Endodermal cell (in vitro differentiated cells): ENCODE data around the gene CAT. TPM values are rescaled to one million over a fixed set of nuclear protein-coding genes. Genes with fewer than 3 reads are reported as not detected.

Experiments
- DNase-seq: peaks from one replicate; pipeline ENCODE4 v3.0.0-alpha.2; 2017
- H3K27ac ChIP-seq: 2 replicates; pipeline ENCODE4 v1.5.1; 2013; ENCODE audit warnings: mild to moderate bottlenecking, low read depth, low read length, moderate library complexity
- H3K27me3 ChIP-seq: 2 replicates; pipeline ENCODE4 v1.6.1; 2013; ENCODE audit warnings: mild to moderate bottlenecking, low read length, moderate library complexity; ENCODE audit not compliant: insufficient read depth, control insufficient read depth, poor library complexity, severe bottlenecking
- H3K36me3 ChIP-seq: 2 replicates; pipeline ENCODE4 v1.7.0; 2013; ENCODE audit warnings: mild to moderate bottlenecking, low read length, moderate library complexity; ENCODE audit not compliant: control insufficient read depth, insufficient read depth
- H3K4me1 ChIP-seq: one replicate; pipeline ENCODE4 v1.7.0; 2013; ENCODE audit warnings: low read length; ENCODE audit not compliant: control insufficient read depth, insufficient read depth
- H3K4me3 ChIP-seq: 2 replicates; pipeline ENCODE4 v1.5.1; 2013; ENCODE audit warnings: mild to moderate bottlenecking, low read length, moderate library complexity
- H3K9ac ChIP-seq: 2 replicates; pipeline ENCODE4 v1.6.1; 2013; ENCODE audit warnings: mild to moderate bottlenecking, low read length, moderate library complexity; ENCODE audit not compliant: poor library complexity, severe bottlenecking; ENCODE audit errors: extremely low read depth
- H3K9me3 ChIP-seq: 2 replicates; pipeline ENCODE4 v1.6.1; 2013; ENCODE audit warnings: mild to moderate bottlenecking, low read length, moderate library complexity; ENCODE audit not compliant: control insufficient read depth
- H3K27ac Mint-ChIP-seq: 2 replicates; pipeline ENCODE4 v1.8.0; 2020; ENCODE audit warnings: mixed read lengths
- H3K27me3 Mint-ChIP-seq: 2 replicates; pipeline ENCODE4 v1.8.0; 2021; ENCODE audit warnings: mild to moderate bottlenecking, mixed read lengths; ENCODE audit not compliant: insufficient read depth
- H3K36me3 Mint-ChIP-seq: 2 replicates; pipeline ENCODE4 v1.8.0; 2020; ENCODE audit warnings: low read depth, mixed read lengths
- H3K4me1 Mint-ChIP-seq: 2 replicates; pipeline ENCODE4 v1.8.0; 2020; ENCODE audit warnings: mixed read lengths
- H3K4me3 Mint-ChIP-seq: 2 replicates; pipeline ENCODE4 v1.8.0; 2020; ENCODE audit warnings: mild to moderate bottlenecking, moderate library complexity, mixed read lengths
- H3K9me3 Mint-ChIP-seq: 2 replicates; pipeline ENCODE4 v1.8.0; 2020; ENCODE audit warnings: mild to moderate bottlenecking, mixed read lengths
- CTCF ChIP-seq: fragments of 200-600 bp; sonication (generic); conservative IDR thresholded peaks from 2 replicates; pipeline ENCODE4 v1.5.0; 2021; ENCODE audit warnings: antibody characterized with exemption, mild to moderate bottlenecking
- WGBS, 2 experiments: methylation state at CpG; one replicate each; pipeline versions ENCODE4 v1.1.5 to v1.1.7; 2013; ENCODE audit warnings: missing lambda C conversion rate in 2 of 2, mixed read lengths in 1 of 2; ENCODE audit not compliant: insufficient coverage in 1 of 2, insufficient read length in 1 of 2; 5-methylcytosine and 5-hydroxymethylcytosine counted together
- total RNA-seq, 2 donors: library from RNA; stranded (reverse); fragmentation: NEBNext Ultra II Directional in 1 of 2; extraction: Animal tissue kit (Norgen Biotek cat#: 25700) in 1 of 2; gene quantifications; 2 replicates in 1 of 2; 3 replicates in 1 of 2; pipeline ENCODE4 v1.2.1, GENCODE V29; 2021

CAT gene
- total RNA-seq, 2 donors from 2014 or later: 18.9 to 23.4 TPM

- no peaks in the 10 kb centered on the region for H3K9me3 ChIP-seq
- Mint-ChIP-seq H3K27me3 (no peaks in the 10 kb centered on the region), H3K4me1 (no peaks in the 10 kb centered on the region), H3K27ac (no peak overlapping the region), H3K9me3 (no peaks in the 10 kb centered on the region), H3K4me3 (no peak overlapping the region), H3K36me3 (no peaks in the 10 kb centered on the region)
- no peak for DNase-seq
- TF ChIP-seq CTCF: no peak
- H3K27me3 ChIP-seq: no peaks in the 10 kb centered on the region
- no peak overlapping the region for H3K27ac ChIP-seq
- H3K9ac ChIP-seq: no peak overlapping the region
- WGBS, 2 experiments: 94 to 100% methylated on average over 2 of the region's 2 CpGs
- no peaks in the 10 kb centered on the region for H3K4me1 ChIP-seq
- H3K4me3 ChIP-seq: no peak overlapping the region
- H3K36me3 ChIP-seq: no peaks in the 10 kb centered on the region
These were observed 81.0 kb downstream of the CAT start for GRCh38 chr11:34519595-34520235.

DNA sequence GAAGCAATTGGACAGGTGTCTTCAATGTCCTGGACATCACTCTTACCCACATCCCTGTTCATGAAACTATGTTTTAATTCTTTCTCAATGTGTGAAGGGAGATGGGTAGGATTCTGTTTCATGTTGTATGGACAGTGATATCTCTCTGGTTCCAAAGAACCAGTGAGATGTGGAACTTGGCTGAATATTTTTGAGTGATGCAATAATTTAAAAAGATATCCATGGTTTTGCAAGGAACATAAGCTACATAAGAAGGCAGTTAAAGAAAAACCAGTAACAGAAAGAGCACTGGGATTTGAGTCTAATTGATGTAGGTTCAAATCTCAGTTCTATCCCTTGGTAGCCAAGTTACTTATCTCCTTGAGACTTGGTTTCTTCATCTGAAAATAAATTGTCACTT lies 82.5 kb downstream of the CAT start:
- Histone ChIP-seq H3K27me3 (no peaks in the 10 kb centered on the region), H3K27ac (no peak overlapping the region), H3K36me3 (no peaks in the 10 kb centered on the region), H3K4me3 (no peak overlapping the region), H3K9ac (no peak overlapping the region), H3K9me3 (no peaks in the 10 kb centered on the region), H3K4me1 (no peaks in the 10 kb centered on the region)
- DNase-seq: no peak
- no peaks in the 10 kb centered on the region for H3K4me1 Mint-ChIP-seq
- no peaks in the 10 kb centered on the region for H3K36me3 Mint-ChIP-seq
- TF ChIP-seq CTCF: no peak
- H3K9me3 Mint-ChIP-seq: no peaks in the 10 kb centered on the region
- no peak overlapping the region for H3K4me3 Mint-ChIP-seq
- no peaks in the 10 kb centered on the region for H3K27me3 Mint-ChIP-seq
- H3K27ac Mint-ChIP-seq: no peak overlapping the region

Other genes starting within 250 kb of the CAT start
- gene ABTB2, start 80.9 kb upstream of the CAT start, total RNA-seq: 1 to 10 TPM; 2.9 to 5.2 TPM
- not detected for gene ELF5, start 74.9 kb downstream of the CAT start, total RNA-seq
- under 1 TPM in 1 of 2 donors, not detected in 1; 0.22 TPM for gene EHF, start 182.2 kb downstream of the CAT start, total RNA-seq